Uterus (tissue), 4 donors: ENCODE data around the gene GPR27. TPM values are rescaled to one million over a fixed set of nuclear protein-coding genes. Genes with fewer than 3 reads are reported as not detected.

Source experiments
- DNase-seq, 2 donors: peaks; one replicate each; pipeline ENCODE4 v3.0.0-alpha.2; 2019 to 2020
- H3K27ac ChIP-seq, 2 donors: fragments of 200-600 bp; sonication (generic); 1 replicate in 1 of 2; 2 replicates in 1 of 2; pipeline ENCODE4 v1.5.1; 2016 to 2018
- H3K27me3 ChIP-seq, 2 donors: fragments of 200-600 bp; sonication (generic); one replicate each; pipeline ENCODE4 v1.5.1; 2018 to 2019; ENCODE audit warnings: control low read depth in 1 of 2
- H3K36me3 ChIP-seq, 2 donors: fragments of 200-600 bp; sonication (generic); one replicate each; pipeline ENCODE4 v1.5.1; 2019; ENCODE audit warnings: control low read depth in 1 of 2
- H3K4me1 ChIP-seq, 2 donors: fragments of 200-600 bp; sonication (generic); one replicate each; pipeline ENCODE4 v1.5.1; 2018 to 2019; ENCODE audit warnings: control low read depth in 1 of 2
- H3K4me3 ChIP-seq, 2 donors: fragments of 200-600 bp; sonication (generic); 1 replicate in 1 of 2; 2 replicates in 1 of 2; pipeline ENCODE4 v1.5.1; 2018 to 2019; ENCODE audit warnings: mild to moderate bottlenecking in 1 of 2
- H3K9me3 ChIP-seq, 2 donors: fragments of 200-600 bp; sonication (generic); one replicate each; pipeline ENCODE4 v1.5.1; 2019; ENCODE audit warnings: control low read depth in 1 of 2
- CTCF ChIP-seq, 4 experiments: fragments of 200-600 bp in 2 of 4; fragments of 450-650 bp in 2 of 4; sonication (generic) in 2 of 4; IDR thresholded peaks; one replicate each; pipeline ENCODE4 v1.5.1; 2016 to 2019; ENCODE audit warnings: antibody characterized with exemption in 4 of 4, mild to moderate bottlenecking in 2 of 4, moderate library complexity in 1 of 4
- POLR2A ChIP-seq, 2 donors: fragments of 450-650 bp; IDR thresholded peaks; one replicate each; pipeline ENCODE4 v1.6.1; 2016; ENCODE audit warnings: antibody characterized with exemption in 2 of 2, mild to moderate bottlenecking in 1 of 2, moderate library complexity in 1 of 2
- intact Hi-C: fragments of 100-400 bp; cut with DNase I; formaldehyde crosslinking; loops from one replicate; pipeline ENCODE4 v1.15.1; 2023; ENCODE audit warnings: low total_unique reads
- total RNA-seq, 4 donors: library from RNA; depleted of rRNA in 3 of 4; stranded (reverse); fragments of >200 nt in 3 of 4; gene quantifications; one replicate each; pipeline versions ENCODE4 v1.1.0 to v1.2.4, GENCODE V29; 2014 to 2023
- donor health status: DM: yes; HTN: yes; CAD: no.

The GPR27 gene
- total RNA-seq, 4 donors from 2014 or later, result under 0.01 to 9.7 (median 4.4) TPM

DNA sequence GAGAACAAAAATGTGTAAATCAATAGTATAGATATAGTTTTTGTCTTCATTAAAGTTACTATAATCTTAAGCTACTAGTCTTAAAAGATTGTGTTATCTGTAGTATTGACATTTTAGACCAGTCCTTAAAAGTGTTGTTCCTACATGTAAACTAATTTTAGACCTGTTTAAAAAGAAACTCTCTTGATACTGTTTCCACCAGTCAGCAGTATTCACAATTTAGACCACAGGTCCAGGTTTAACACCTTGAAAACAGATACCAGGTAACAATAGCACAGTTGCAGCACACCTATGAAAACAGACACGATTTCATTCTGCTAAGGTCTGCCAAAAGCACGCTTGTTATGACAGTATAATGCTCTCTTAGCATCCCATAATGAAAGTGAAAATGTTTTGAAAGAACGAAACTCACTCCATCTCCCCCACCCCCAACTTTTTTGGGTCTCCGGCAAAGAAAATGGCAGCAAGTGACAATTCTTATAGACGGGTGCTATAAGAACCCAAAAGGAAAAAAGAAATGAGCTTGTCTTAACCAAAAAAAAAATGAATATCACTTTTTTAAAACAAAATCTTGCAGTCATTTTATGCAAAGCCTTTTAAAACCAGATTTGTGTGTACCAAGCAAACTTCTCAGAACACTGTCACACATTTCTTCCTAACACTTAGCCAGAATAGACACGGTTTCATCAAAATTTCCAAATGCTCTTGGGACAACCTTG lies 30.0 kb upstream of the GPR27 start:
- intact Hi-C loops, result no loop called here
- Histone ChIP-seq H3K36me3 (no peaks in the 10 kb centered on the region), H3K4me3 (peak overlapping the region in 1 of 2 donors; percentile 88), H3K4me1 (no peaks in the 10 kb centered on the region), H3K9me3 (no peaks in the 10 kb centered on the region), H3K27ac (peak overlapping the region in 1 of 2 donors; percentile 86), H3K27me3 (no peaks in the 10 kb centered on the region)
- DNase-seq, result no peak
- TF ChIP-seq POLR2A (IDR thresholded peaks at IDR 0.05) (no peak), CTCF (IDR thresholded peaks at IDR 0.05) (no peak)

DNA sequence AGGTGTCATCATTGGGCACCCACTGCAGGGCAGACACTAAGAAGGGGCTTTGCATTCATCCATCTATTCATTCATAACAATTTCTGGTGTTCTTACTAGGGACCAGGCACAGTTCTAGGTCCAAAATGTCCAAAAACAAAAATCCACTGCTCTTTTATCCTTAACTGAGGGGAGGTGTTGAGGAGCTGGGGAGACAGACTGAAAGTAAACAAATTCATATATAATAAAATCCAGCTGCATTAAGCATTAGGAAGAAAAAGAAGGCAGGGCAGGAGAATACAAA lies 29.5 kb upstream of the GPR27 start:
- intact Hi-C loops, result no loop called here
- Histone ChIP-seq H3K27ac (peak overlapping the region in 1 of 2 donors; percentile 86), H3K36me3 (no peaks in the 10 kb centered on the region), H3K9me3 (no peaks in the 10 kb centered on the region), H3K27me3 (no peaks in the 10 kb centered on the region), H3K4me1 (no peaks in the 10 kb centered on the region), H3K4me3 (peak overlapping the region; percentile 66 to 88)
- DNase-seq, result no peak
- TF ChIP-seq POLR2A (IDR thresholded peaks at IDR 0.05) (no peak), CTCF (IDR thresholded peaks at IDR 0.05) (no peak)

DNA sequence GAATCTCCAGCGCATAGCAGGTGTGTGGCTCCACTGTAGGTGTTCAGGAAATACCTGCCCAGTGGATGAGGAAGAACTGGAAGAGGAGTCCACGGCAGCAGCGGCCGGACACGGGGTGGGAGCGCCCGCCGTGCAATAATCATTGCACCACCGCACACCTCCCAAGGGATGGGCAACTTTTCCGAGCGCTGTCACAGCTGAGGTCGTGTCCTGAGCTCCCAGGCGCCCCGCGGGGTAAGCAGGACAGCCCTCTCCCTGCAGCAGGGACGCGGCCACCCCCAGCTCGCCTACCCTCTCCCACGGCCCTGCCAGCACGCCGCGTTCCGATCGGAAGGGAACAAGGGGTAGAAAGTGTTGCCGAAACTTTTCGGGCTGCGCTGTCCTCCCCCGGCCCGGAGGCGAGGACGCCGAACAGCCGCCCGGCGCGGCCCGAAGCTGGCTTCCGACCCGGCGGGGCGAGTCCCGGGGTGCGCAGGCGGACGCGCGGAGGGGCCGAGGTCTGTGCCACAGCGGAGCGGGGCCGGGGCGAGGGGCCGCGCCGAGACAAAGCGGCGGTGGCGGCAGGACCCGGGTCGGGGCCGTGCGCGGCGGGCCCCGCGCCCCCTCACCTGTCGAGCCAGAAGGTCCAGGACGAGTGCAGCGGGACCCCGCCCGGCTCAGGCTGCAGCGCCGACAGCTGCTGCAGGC lies 28.9 kb upstream of the GPR27 start:
- peak; percentile 31 to 46 for DNase-seq
- intact Hi-C loops, result no loop called here

DNA sequence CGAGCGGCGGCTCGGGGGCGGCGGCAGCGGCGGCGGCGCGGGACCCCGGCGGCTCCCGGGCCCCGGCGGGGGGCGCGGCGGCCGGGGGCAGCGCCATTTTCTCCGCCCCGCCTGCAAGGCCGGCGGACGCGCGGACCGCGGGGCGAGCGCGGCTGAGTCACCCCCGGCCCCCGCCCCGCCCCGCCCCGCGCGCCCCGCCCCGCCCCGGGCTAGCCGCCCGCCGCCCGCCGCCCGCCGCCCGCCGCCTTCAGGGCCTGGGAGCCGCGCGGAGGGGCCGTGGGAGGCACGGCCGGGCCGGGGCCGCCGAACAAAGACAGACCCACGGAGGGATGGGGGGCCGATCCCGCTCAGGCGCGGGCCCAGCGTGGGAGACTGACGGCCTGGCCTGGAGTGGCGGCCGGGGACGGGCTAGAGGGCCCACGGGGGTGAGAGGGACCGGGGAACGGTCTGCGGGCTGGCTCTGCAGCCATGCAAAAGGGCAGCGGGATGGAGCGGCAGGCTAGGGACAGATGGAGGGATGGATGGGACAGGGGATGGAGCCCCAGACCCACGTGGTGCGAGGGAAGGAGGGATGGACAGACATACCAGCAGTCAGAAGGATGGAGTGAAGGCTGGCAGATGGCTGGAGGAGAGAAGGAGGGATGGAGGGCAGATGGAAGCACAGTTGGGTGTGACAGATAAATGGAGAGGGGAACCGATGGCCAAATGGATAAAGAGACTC lies 28.2 kb upstream of the GPR27 start, which contains the start of gene EIF4E3:
EIF4E3 (minus strand) TSS at position 132 of the 721 bp plus-strand sequence; CDS start at position 97, 35 bp downstream.
- Histone ChIP-seq H3K4me3 (peak within 1 kb of the TSS; percentile 70 to 88), H3K27me3 (no peaks in the 10 kb centered on the region), H3K9me3 (no peaks in the 10 kb centered on the region), H3K27ac (peak within 1 kb of the TSS; percentile 85 to 86), H3K4me1 (no peaks in the 10 kb centered on the region), H3K36me3 (no peaks in the 10 kb centered on the region)
- DNase-seq, result peak; percentile 31 to 51
- TF ChIP-seq POLR2A (IDR thresholded peaks at IDR 0.05), result peak in 1 of 2 donors; percentile 23
- TF ChIP-seq CTCF (IDR thresholded peaks at IDR 0.05), result no peak
- intact Hi-C loops, result no loop called here

More for the DNA sequence above, 28.9 kb upstream of the GPR27 start:
- Histone ChIP-seq H3K27me3 (no peaks in the 10 kb centered on the region), H3K4me1 (no peaks in the 10 kb centered on the region), H3K27ac (peak overlapping the region; percentile 79 to 86), H3K4me3 (peak overlapping the region; percentile 66 to 88), H3K9me3 (no peaks in the 10 kb centered on the region), H3K36me3 (no peaks in the 10 kb centered on the region)
- TF ChIP-seq CTCF (IDR thresholded peaks at IDR 0.05), result no peak
- no peak for TF ChIP-seq POLR2A (IDR thresholded peaks at IDR 0.05)

GRCh38 chr3:71726146-71726545 lies 27.5 kb upstream of the GPR27 start:
- no peaks in the 10 kb centered on the region for H3K9me3 ChIP-seq
- H3K27ac ChIP-seq, result peak overlapping the region in 1 of 2 donors; percentile 85
- no peaks in the 10 kb centered on the region for H3K27me3 ChIP-seq
- H3K4me1 ChIP-seq, result no peaks in the 10 kb centered on the region
- intact Hi-C loops, result no loop called here
- no peak for DNase-seq
- TF ChIP-seq POLR2A (IDR thresholded peaks at IDR 0.05) (no peak), CTCF (IDR thresholded peaks at IDR 0.05) (no peak)
- no peak overlapping the region for H3K4me3 ChIP-seq
- no peaks in the 10 kb centered on the region for H3K36me3 ChIP-seq
